T-helper 2 cell treated with Interferon-gamma antibody and Interleukin-4, amounts not matched to agents 100 ng/mL and 5 ng/mL, for 36 hours (primary cell): ENCODE measurements around the gene TRAF1. TPM values are rescaled to one million over a fixed set of nuclear protein-coding genes. Genes with fewer than 3 reads are reported as not detected.

Source experiments
- intact Hi-C: fragments of 100-400 bp; cut with micrococcal nuclease; formaldehyde crosslinking; loops from one replicate; pipeline ENCODE4 v1.15.1; 2023
- total RNA-seq: library from RNA; stranded (reverse); gene quantifications from 2 replicates; pipeline ENCODE4 v1.2.3, GENCODE V29; 2022

TRAF1 gene
- total RNA-seq, 1 donor from 2014 or later, result 82.3 TPM

DNA sequence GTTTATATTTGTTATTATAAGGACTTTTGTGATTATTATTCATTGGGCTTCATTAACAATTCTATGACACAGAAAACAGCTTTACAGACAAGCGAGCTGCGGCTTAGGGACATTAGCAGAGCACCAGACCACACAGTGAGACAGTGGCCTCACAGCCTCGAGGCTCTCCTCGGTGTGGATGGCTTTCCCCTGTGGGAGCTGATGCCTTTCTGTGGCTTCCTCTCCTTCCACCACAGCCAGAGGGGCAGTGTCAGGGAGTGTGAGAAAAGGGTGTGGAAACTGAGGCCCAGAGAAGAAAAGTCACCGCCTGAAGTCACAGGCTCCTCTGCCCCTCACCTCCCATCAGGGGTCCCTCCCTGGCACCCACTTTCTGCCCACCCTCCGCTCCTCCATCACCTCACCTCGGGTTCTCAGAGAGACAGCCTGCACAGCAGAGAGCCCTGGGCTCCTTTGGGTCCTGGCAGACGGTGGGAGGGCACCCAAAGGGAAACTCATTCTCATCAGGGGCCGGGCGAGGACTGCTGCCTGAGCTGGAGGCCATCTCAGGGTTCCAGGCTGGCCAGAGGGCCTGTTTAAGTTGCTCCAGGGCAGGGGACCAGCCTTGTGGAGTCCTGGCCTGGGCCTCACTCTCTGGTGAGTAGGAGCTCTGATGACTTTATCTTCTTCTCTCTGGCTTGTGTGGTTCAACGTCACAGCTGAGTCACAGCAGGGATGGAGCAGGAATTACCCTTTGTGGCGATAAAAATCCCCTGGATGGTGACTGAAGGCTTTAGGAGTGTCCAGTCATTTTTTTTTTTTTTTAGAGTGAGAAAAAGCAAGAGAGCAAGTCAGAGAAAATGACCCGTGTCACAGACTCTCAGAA, 830 bp downstream of the TRAF1 start:
- intact Hi-C loops, result loop anchor here (1.0 to 5.0 kb wide), 7 partner anchors 9 to 277 kb away; partner anchors contain the start of genes CNTRL, FBXW2, MEGF9 and RAB14

DNA sequence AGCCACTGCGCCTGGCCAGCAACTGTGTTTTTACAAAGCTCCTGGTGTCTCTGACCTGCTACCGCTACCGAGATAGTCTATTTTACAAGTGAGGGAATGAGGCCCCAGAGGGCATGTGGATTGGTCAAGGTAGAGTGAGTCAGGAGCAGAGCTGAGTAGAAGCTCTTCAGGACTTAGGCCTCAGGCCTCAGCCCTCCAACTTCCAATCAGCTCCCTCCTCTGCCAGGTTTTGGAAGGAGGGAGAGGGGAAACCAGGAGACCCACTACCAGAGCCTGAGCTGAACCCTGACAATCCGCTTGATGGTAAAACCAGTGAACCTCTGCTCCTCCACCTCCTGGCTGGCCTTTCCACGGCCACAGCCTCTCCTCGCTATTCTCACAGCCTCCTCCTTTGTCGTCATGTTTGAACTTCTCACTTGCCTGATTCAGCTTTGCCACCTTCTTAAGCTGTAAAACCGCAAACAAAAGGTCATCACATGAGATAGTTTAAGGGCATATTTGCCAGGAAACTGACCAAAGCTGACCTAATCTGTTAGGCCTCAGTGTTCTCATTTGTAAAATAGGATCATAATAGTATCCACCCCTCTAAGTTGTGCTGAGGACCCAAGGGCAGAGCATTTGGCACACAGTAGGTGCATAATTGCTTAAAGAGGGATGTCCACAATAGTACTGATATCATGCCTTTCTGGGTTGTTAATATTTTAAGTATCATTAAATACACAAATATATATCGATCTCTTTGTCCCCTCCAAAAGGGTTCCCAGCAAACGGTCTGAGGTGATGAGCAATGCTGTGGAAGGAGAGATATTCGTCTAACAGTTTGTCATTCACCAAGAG, 1.7 kb downstream of the TRAF1 start:
- intact Hi-C loops, result loop anchor here (1.0 to 5.0 kb wide), 5 partner anchors 9 to 277 kb away; partner anchors contain the start of genes CNTRL, FBXW2, MEGF9 and RAB14

- intact Hi-C loops, result no loop called here
These were observed 2.8 kb downstream of the TRAF1 start for GRCh38 chr9:120923620-120924328.

DNA sequence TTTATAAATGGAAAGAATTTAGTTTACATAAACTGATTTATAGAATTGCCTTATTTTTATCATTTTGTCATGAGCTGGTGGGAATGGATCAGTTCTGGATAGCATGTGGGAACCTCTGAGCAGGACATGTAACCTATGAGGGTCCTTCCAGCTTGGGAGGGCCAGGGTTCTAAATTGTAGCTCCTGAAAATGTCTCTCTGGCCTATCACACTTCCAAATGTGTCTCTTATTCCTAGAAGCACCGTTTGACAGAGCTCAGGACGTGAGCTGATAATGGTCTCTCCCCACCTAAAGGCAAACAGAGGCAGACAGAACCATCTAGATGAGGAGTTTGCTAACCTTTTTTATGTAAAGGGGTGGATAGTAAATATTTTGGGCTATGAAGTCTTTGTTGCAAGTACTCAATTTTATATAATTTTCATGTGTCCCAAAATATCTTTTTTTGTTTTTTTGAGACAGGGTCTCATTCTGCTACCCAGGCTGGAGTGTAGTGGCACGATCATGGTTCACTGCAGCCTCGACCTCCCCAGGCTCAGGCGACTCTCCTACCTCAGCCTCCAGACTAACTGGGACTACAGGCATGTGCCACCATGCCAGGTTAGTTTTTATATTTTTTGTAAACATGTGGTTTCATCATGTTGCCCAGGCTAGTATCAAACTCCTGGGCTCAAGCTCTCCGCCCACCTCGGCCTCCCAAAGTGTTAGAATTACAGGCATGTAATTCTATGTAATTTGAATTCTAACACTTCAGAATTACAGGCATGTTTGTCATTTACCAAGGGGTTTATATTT, 4.0 kb downstream of the TRAF1 start:
- intact Hi-C loops, result no loop called here

DNA sequence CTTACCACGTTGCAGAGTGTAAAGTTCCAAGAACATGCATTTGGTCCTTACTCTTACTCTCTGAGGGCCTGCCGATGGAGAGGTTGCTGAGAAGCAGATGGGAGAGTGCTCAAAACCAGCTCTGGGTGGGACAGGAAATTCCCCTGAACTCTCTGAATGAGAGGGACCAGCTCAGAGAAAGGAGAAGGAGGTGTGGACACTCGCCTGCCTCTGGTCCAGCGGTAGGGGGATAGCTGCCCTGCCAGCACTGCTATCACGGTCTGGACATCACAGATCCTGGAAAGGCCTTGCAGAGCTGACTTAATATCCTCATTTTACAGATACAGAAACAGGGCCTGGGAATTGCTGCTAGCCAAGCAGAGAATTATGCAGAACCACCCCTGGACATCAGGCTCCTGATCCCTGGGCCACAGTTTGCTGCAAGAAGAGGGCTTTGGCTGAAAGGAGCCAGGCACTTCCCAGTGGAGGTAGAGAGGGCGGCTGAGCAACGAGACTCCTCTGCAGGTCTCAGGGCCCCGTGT, 4.9 kb downstream of the TRAF1 start:
- intact Hi-C loops, result no loop called here

DNA sequence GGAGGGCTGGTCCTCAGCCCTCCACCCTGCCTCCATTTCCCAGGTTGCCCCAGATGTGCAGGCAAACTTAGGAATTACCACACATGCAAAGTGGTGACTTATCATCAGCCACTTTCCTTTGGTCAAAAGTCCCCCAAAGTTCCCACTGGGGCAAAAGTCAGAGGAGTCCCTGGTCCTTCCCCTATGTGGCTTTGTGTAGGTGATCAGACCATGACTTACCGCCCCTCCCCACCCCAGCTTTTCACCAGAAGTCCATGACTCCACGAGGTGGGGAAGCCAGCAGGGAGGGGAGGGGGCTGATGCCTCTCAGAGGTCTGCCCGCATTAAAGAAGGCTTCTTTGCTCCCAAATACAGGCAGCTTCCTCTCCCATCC, 5.8 kb downstream of the TRAF1 start:
- intact Hi-C loops, result no loop called here

- intact Hi-C loops, result no loop called here
These were observed 6.5 kb downstream of the TRAF1 start for GRCh38 chr9:120919843-120920805.

DNA sequence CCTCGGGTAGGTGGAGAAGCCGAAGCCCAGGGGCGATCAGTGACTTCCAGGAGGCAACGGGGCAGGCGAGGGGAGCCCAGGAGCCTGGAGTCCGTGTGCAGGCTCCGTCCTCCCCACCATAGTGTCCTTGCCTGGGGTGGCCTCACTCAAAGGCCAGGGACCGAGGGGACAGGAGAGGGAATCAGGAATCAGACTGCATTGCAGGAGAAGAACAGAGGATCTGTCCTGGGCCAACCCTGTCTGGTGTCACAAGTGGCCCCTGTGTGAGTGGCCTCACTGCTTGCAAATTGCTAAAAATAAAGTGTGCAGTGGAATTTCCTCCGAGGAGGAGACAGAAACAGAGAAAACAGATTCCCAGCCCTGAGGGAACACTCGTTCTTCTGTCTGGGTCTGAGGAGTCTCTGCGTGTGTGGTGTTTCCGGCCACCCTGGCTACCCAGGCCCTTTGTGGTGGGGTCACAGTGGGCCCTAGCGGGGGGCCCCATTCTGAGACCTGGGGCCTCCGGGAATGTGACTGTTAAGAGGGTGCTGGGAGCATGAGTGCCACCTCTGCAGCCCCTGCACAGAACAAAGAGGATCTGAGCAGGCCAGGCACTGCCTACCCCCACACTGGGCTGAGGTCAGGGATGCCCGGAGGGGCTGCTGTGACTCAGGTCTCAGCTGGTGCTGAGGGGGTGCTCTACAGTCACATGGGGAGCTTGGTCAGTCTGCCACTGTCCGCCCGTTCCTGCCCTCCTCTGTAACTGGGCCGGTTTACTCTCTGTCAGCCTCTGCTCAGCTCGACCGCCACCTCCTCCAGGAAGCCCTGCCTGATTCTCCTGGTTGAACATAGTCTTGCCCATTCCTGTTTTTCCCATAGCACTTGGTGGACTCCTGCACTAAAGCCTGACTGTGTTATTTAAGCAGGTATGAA, 7.4 kb downstream of the TRAF1 start:
- intact Hi-C loops, result no loop called here

DNA sequence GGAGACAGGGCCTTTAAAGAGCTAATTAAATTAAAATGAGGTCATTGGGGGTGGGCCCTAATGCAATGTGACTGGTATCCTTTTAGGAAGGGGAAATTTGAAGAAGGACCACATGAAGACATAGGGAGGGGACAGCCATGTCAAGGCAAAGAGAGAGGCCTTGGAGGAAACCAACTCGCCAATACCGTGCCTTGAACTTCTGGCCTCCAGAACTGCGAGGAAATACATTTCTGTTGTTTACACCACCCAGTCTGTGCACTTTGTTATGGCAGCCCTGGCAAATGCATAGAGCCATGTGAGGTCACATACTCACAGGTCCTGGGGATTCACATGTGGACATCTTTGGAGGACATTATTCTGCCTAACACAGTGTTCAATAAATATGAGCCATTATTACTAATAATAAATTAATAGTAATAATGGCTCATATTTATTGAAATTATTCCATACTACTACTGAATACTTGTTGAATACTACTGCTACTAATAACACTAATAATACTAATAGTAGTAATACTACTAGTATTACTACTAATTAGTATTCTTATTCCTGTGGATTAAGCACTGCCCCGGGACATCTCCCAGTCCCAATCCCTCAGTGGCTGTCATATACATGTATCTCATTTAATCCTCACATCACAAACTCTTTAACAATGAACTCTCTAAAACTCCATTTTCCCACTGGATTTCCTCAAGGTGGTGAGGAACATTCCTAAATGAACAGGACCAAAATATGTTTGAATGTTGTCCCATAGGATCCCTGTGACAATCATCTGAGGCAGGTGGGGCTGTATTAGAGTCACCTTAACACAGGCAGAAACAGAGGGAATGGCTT, 8.4 kb downstream of the TRAF1 start:
- intact Hi-C loops, result no loop called here

DNA sequence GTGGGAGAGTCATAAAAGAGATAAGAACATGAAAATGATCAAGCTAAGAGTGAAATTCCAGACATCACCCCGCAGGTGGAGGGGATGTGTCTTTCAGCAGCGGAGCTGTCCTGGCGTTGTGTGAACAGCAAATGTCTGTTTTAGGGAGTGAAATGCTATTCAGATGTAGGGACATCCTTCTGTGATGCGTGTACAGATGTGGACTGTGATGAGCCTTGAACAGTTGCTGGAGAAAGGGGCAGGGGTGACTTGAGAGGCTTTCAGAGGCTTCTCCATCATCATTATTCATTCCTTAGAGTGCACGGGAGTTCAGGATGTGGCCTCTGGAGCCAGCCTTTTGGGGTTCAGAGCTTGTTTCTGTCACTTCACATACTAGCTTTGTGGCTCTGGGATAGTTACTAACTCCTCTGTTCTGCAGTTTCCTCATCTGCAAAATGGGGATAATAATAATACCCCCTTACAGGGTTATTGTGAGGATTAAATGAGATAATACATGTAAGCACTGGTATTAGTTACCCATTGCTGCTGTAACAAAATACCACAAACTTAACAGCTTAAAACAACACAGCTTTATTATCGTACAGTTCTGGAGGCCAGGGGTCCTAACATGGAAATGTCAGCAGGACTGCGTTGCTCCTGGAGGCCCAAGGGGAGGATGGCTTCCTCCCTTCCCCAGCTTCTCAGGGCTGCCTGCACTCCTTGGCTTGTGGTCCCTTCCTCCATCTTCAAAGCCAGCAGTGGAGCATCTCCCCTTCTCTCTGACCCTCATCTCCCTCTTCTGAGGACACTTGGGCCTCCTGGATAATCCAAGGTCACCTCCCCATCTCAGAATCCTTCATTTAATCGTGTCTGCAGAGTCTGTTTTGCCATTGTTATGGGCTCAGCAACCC, 9.4 kb downstream of the TRAF1 start:
- intact Hi-C loops, result loop anchor here (1.0 kb wide), 2 partner anchors 8 to 13 kb away; no protein-coding TSS in a partner anchor

GRCh38 chr9:120916588-120916987, 10.0 kb downstream of the TRAF1 start:
- intact Hi-C loops, result loop anchor here (1.0 kb wide), 2 partner anchors 9 to 12 kb away; no protein-coding TSS in a partner anchor

DNA sequence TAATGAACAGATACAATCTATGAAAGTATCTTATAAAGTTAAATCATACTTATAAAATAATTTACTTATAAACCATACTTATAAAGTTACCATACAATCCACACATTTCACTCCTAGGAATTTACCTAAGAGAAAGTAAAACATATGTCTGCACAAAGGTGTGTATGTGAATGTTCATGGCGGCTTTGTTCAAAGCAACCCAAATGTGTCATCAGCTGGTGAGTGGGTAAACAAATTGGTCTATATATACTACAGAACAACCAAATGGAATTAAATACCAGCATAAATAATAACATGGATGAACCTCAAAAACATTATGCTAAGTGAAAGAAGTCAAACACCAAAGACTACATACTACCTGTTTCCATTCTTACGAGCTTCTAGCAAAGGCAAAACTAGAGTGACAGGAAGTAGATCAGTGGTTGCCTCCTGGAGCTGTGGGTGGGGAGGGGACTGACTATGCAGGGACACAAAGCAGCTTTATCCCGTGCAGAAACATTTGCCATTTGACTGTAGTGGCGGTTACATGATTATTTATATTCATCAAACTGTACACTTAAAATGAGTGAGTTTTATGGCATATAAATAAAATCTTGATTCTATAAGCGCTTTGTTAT, 10.6 kb downstream of the TRAF1 start:
- intact Hi-C loops, result loop anchor here (1.0 kb wide), 2 partner anchors 9 to 12 kb away; no protein-coding TSS in a partner anchor

DNA sequence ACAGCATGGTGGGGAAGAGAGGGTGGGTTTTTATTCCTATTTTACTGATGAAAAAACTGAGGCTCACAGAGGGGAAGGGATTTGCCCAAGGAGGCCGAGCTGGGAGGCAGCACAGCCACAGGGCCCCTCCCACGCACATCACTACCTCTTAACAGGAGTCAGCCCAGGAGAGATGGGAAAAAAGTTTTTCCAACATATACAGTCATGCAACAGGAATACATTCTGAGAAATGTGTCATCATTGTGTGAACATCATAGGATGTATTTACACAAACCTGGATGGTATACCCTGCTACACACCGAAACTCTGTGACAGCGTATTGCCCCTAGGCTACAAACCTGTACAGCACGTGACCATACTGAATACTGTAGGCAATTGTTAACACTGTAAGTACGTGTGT, 11.6 kb downstream of the TRAF1 start:
- intact Hi-C loops, result no loop called here

DNA sequence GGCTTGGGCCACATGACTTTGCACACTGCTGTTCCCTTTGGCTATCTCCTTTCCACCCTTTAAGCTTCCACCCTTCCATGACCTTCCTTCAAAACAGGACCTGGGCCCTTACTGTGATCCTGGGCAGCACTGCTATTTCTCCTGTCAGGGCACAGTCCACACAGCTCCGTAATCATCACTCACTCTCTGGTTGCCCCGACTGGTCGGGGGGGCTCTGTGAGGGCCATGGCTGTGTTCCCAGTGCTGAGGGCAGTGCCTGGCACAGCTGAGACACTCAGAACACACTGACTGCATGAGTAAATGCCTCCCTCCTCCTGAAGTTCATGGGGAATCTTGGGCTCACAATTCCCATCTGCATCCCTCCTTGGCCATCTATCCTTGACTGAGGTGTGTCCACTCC, 12.2 kb downstream of the TRAF1 start:
- intact Hi-C loops, result no loop called here

DNA sequence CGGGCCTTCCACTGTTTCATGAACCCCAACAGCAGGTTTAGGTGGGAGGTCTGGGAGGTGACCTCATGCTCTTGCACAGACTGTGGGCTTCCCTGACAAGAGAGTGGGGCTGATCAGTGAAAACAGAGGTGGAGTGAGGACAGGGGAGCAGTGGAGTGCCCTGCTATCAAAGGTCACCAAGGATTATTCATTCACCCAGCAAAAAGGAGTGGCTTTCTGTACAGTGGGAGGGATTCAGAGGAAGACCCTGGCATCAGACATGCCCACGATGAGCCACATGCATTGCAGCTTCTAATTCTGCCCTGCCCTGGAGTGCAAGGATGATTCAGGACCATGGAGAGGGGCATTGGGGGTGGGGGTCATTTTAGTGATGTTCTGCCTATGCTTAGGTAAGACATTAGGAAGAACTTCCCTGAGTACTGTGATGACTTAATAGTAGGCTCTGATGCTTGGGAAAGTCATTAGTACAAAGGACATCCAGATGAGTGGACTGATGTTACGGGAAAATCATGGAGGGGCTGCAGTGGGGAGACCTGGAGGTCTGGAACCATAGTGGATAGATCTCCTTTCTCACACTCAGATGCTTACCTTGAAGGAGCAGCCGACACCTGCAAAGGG, 12.8 kb downstream of the TRAF1 start:
- intact Hi-C loops, result no loop called here
